ENCODE measurements around the gene NAXE.

GRCh38 chr1:156574039-156574633, 17.4 kb upstream of the NAXE start:
- TF ChIP-seq ARNTL (CRISPR knock-in tag; IDR thresholded peaks at IDR 0.05; ENCODE audit: borderline replicate concordance, low read depth): no peak
- TF ChIP-seq ZNF565 (CRISPR knock-in tag; conservative IDR thresholded peaks at IDR 0.05; ENCODE audit: low read depth): no peak
- TF ChIP-seq GLIS3 (CRISPR knock-in tag; IDR thresholded peaks at IDR 0.05): no peak
- no peak for TF ChIP-seq CREB5 (CRISPR knock-in tag; IDR thresholded peaks at IDR 0.05; ENCODE audit: low read depth)
- TF ChIP-seq ZNF8 (CRISPR knock-in tag; IDR thresholded peaks at IDR 0.05): no peak
- no peak for TF ChIP-seq ISL1 (CRISPR knock-in tag; IDR thresholded peaks at IDR 0.05)

Measured in SK-N-SH treated with all-trans-retinoic acid at 6 μM for 48 hours (cell line).